K562 (cell line): ENCODE data around the gene TRIM38. TPM values are rescaled to one million over a fixed set of nuclear protein-coding genes. Genes with fewer than 3 reads are reported as not detected.

ENCODE experiments used
- BRCA1 ChIP-seq, 2 experiments: fragments of 450-650 bp in 1 of 2; sonication (generic) in 1 of 2; formaldehyde crosslinking in 1 of 2; IDR thresholded peaks; 2 replicates each; pipeline versions ENCODE4 v1.5.0 to v1.6.1; 2017 to 2020; ENCODE audit warnings: mild to moderate bottlenecking in 1 of 2, missing genetic modification reagents in 1 of 2
- DIDO1 ChIP-seq: fragments of 450-650 bp; IDR thresholded peaks from 2 replicates; pipeline ENCODE4 v1.6.1; 2016; ENCODE audit warnings: low read depth, missing biosample characterization, missing genetic modification characterization
- EHMT2 ChIP-seq: fragments of 450-650 bp; IDR thresholded peaks from 2 replicates; pipeline ENCODE4 v1.6.1; 2018; ENCODE audit warnings: antibody characterized with exemption
- FOXJ3 ChIP-seq: sonication (generic); formaldehyde crosslinking; IDR thresholded peaks from 2 replicates; pipeline ENCODE4 v1.4.0; 2020; ENCODE audit warnings: mild to moderate bottlenecking, missing genetic modification reagents
- IFI16 ChIP-seq: fragments of 250-450 bp; sonication (Bioruptor Pico); IDR thresholded peaks from 2 replicates; pipeline ENCODE4 v2.1.2; 2022; ENCODE audit warnings: mild to moderate bottlenecking, inconsistent platforms
- NFE2 ChIP-seq: IDR thresholded peaks from 2 replicates; pipeline ENCODE4 v1.6.1; 2014; ENCODE audit warnings: antibody characterized with exemption, low read depth
- PRMT5 ChIP-seq: sonication (generic); formaldehyde crosslinking; IDR thresholded peaks from 2 replicates; pipeline ENCODE4 v1.5.0; 2020; ENCODE audit warnings: missing genetic modification reagents
- RBFOX2 ChIP-seq: fragments of 200-400 bp; formaldehyde crosslinking; IDR thresholded peaks from 2 replicates; pipeline ENCODE4 v1.6.1; 2017; ENCODE audit warnings: low read depth, mild to moderate bottlenecking, low read length, moderate library complexity
- RBM34 ChIP-seq: fragments of 200-400 bp; formaldehyde crosslinking; IDR thresholded peaks from 2 replicates; pipeline ENCODE4 v1.6.1; 2018; ENCODE audit warnings: low read length, borderline replicate concordance; ENCODE audit not compliant: insufficient read depth
- STAT5A ChIP-seq: IDR thresholded peaks from 2 replicates; pipeline ENCODE4 v1.6.1; 2012; ENCODE audit warnings: low read length, inconsistent platforms, borderline replicate concordance
- TRIM24 ChIP-seq, 2 experiments: fragments of 450-650 bp; IDR thresholded peaks; 2 replicates each; pipeline ENCODE4 v1.6.1; 2016
- ZNF347 ChIP-seq: fragments of 450-650 bp; formaldehyde crosslinking; IDR thresholded peaks from 2 replicates; pipeline ENCODE4 v1.4.0; 2020; ENCODE audit warnings: low read depth, mild to moderate bottlenecking, moderate library complexity
- ZZZ3 ChIP-seq: fragments of 450-650 bp; IDR thresholded peaks from 2 replicates; pipeline ENCODE4 v1.6.1; 2016; ENCODE audit warnings: antibody characterized with exemption, mild to moderate bottlenecking, moderate library complexity
- polyA plus RNA-seq, 8 experiments: library from polyadenylated mRNA; depleted of rRNA in 4 of 8; stranded (reverse) in 5 of 8; unstranded in 3 of 8; fragments of >200 nt; fragmentation: Nextera tagmentation in 2 of 8; fragmentation: Illumina TruSeq in 1 of 8; extraction: Ambion mirVana in 2 of 8; extraction: Trizol in 1 of 8; gene quantifications; 2 replicates each; pipeline versions ENCODE4 v1.2.1 to v1.2.3, GENCODE V29; 2011 to 2014; ENCODE audit warnings: inconsistent platforms in 1 of 8, missing spikeins in 1 of 8
- total RNA-seq, 7 experiments: library from RNA; depleted of rRNA in 6 of 7; stranded (reverse); fragments of >200 nt in 6 of 7; fragmentation: Illumina TruSeq in 2 of 7; extraction: Trizol in 2 of 7; gene quantifications; 2 replicates each; pipeline versions ENCODE4 v1.2.1 to v1.2.3, GENCODE V29; 2011 to 2021; ENCODE audit warnings: low replicate concordance in 1 of 7
- TF ChIP-seq, protein P1 (sequence below): fragments of 200-800 bp; sonication (Bioruptor generic); IDR thresholded peaks from 2 replicates; pipeline ENCODE4 v1.6.1; 2017; ENCODE audit warnings: missing genetic modification characterization, missing compliant biosample characterization
- TF ChIP-seq, protein P2 (sequence below): sonication (generic); formaldehyde crosslinking; IDR thresholded peaks from 2 replicates; pipeline ENCODE4 v1.8.1; 2023; ENCODE audit warnings: mild to moderate bottlenecking, missing genetic modification reagents
- TF ChIP-seq, protein P3 (sequence below): fragments of 250-450 bp; sonication (Bioruptor Pico); IDR thresholded peaks from 2 replicates; pipeline ENCODE4 v1.5.0; 2022; ENCODE audit warnings: mild to moderate bottlenecking
- TF ChIP-seq, protein P4 (sequence below): fragments of 450-650 bp; IDR thresholded peaks from 2 replicates; pipeline ENCODE4 v1.6.1; 2016; ENCODE audit warnings: mild to moderate bottlenecking

The TRIM38 gene
- total and polyA plus RNA-seq, 9 of the 15 experiments (the other 6 are each of a cell fraction or from before 2014, with no cell fraction given): 1.7 to 6.7 (median 6.3) TPM

DNA sequence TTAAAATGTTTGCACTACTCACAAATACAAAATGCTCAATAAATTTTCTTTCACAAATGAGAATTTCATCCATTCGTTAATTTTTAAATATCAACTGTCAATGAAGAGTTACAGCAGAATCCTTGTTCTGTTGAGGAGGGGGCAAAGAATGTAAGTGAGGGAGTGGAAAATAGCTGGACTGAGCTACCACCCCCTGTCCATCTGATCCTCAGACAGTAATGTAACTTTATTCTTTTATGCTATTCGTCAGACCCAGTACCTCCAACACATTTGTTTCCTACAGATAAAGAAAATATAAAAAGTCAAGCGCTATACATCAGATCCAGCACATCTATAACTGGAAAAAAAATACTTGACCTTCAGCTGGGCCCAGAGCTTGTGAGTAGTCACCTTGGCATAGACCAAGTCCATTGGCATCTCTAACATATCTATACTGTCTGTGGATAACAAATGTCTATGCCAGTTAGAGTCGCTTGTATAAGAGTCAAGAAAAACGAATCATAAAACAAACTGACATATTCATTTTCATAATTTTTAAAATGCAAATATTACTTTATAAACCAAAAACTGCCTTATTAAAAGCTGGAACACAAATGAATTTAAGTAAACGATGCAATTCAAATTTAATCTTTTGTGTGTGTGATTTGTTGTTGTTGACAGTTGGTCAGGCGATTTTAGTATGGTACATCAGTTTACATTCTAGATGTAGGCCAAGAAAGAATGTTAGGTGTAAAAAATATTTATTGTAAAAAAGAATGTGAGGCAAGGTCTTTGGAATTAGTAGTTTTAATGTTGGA lies 67.5 kb downstream of the TRIM38 start (continued):
- TF ChIP-seq, protein P1, sequence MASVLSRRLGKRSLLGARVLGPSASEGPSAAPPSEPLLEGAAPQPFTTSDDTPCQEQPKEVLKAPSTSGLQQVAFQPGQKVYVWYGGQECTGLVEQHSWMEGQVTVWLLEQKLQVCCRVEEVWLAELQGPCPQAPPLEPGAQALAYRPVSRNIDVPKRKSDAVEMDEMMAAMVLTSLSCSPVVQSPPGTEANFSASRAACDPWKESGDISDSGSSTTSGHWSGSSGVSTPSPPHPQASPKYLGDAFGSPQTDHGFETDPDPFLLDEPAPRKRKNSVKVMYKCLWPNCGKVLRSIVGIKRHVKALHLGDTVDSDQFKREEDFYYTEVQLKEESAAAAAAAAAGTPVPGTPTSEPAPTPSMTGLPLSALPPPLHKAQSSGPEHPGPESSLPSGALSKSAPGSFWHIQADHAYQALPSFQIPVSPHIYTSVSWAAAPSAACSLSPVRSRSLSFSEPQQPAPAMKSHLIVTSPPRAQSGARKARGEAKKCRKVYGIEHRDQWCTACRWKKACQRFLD (CRISPR knock-in tag): no peak
- TF ChIP-seq RBFOX2 (no peak), NFE2 (no peak), EHMT2 (no peak), PRMT5 (CRISPR knock-in tag) (no peak), BRCA1 (IDR thresholded peaks at IDR 0.05) (no peak), BRCA1 (CRISPR knock-in tag; IDR thresholded peaks at IDR 0.05) (no peak), RBM34 (no peak), FOXJ3 (CRISPR knock-in tag) (no peak), ZZZ3 (no peak), IFI16 (CRISPR knock-in tag) (no peak), ZNF347 (CRISPR knock-in tag) (no peak), STAT5A (no peak), TRIM24 (IDR thresholded peaks at IDR 0.05) (no peak), DIDO1 (tag) (no peak)
- TF ChIP-seq, protein P2, sequence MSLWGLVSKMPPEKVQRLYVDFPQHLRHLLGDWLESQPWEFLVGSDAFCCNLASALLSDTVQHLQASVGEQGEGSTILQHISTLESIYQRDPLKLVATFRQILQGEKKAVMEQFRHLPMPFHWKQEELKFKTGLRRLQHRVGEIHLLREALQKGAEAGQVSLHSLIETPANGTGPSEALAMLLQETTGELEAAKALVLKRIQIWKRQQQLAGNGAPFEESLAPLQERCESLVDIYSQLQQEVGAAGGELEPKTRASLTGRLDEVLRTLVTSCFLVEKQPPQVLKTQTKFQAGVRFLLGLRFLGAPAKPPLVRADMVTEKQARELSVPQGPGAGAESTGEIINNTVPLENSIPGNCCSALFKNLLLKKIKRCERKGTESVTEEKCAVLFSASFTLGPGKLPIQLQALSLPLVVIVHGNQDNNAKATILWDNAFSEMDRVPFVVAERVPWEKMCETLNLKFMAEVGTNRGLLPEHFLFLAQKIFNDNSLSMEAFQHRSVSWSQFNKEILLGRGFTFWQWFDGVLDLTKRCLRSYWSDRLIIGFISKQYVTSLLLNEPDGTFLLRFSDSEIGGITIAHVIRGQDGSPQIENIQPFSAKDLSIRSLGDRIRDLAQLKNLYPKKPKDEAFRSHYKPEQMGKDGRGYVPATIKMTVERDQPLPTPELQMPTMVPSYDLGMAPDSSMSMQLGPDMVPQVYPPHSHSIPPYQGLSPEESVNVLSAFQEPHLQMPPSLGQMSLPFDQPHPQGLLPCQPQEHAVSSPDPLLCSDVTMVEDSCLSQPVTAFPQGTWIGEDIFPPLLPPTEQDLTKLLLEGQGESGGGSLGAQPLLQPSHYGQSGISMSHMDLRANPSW: no peak
- TF ChIP-seq, protein P3, sequence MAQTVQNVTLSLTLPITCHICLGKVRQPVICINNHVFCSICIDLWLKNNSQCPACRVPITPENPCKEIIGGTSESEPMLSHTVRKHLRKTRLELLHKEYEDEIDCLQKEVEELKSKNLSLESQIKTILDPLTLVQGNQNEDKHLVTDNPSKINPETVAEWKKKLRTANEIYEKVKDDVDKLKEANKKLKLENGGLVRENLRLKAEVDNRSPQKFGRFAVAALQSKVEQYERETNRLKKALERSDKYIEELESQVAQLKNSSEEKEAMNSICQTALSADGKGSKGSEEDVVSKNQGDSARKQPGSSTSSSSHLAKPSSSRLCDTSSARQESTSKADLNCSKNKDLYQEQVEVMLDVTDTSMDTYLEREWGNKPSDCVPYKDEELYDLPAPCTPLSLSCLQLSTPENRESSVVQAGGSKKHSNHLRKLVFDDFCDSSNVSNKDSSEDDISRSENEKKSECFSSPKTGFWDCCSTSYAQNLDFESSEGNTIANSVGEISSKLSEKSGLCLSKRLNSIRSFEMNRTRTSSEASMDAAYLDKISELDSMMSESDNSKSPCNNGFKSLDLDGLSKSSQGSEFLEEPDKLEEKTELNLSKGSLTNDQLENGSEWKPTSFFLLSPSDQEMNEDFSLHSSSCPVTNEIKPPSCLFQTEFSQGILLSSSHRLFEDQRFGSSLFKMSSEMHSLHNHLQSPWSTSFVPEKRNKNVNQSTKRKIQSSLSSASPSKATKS: no peak
- TF ChIP-seq, protein P4, sequence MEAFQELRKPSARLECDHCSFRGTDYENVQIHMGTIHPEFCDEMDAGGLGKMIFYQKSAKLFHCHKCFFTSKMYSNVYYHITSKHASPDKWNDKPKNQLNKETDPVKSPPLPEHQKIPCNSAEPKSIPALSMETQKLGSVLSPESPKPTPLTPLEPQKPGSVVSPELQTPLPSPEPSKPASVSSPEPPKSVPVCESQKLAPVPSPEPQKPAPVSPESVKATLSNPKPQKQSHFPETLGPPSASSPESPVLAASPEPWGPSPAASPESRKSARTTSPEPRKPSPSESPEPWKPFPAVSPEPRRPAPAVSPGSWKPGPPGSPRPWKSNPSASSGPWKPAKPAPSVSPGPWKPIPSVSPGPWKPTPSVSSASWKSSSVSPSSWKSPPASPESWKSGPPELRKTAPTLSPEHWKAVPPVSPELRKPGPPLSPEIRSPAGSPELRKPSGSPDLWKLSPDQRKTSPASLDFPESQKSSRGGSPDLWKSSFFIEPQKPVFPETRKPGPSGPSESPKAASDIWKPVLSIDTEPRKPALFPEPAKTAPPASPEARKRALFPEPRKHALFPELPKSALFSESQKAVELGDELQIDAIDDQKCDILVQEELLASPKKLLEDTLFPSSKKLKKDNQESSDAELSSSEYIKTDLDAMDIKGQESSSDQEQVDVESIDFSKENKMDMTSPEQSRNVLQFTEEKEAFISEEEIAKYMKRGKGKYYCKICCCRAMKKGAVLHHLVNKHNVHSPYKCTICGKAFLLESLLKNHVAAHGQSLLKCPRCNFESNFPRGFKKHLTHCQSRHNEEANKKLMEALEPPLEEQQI: 0 out of 2 replicates have a peak, but pooled peaks have one; percentile 2
